ENCODE measurements around the gene ATP5F1E. TPM values are rescaled to one million over a fixed set of nuclear protein-coding genes. Genes with fewer than 3 reads are reported as not detected.
A peak's percentile ranks its signal among the peaks of the same experiment; 100 is the strongest.

The ATP5F1E gene
- total and polyA plus RNA-seq, 9 of the 15 experiments (the other 6 are each of a cell fraction or from before 2014, with no cell fraction given) = 60.3 to 162 (median 113) TPM

DNA sequence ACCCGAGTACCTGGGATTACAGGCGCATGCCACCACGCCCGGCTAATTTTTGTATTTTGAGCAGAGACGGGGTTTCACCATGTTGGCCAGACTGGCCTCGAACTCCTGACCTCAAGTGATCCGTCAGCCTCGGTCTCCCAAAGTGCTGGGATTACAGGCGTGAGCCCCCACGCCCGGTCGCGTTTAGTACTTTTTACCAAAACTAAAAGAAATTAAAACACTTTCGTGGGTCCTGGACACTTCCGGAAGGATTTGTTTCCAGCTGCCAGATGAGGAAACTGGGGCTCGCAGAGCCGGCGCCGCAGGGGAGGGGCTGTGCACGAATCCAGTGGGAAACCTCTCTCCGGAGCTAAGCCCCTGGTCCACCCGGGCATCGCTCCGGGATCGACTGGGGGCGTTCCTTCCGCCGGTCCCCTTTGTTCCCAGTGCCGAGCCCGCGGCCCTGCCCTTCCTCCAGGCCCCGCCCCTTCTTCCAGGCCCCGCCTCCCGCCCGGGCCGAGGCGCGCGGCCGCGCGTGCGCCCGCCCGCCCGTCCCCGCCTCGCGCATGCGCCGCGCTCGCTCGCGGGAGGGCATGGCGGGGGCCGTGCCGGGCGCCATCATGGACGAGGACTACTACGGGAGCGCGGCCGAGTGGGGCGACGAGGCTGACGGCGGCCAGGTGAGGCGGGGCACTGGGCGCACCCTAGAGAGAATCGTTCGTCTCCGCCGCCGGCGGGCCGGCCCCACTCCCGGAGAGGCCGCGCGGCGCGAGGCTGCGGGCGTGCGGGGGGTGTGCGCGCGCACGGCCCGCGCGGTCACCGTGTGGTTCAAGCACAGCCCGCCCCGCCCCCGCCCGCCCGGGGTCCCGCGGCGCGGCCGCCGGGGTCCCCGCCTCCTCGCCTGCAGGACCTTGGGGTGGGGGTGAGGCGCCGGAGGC lies 51.2 kb downstream of the ATP5F1E start, which contains the start of gene NELFCD (continued):
- TF ChIP-seq ZNF668 (CRISPR knock-in tag; IDR thresholded peaks at IDR 0.05) (0 out of 2 replicates have a peak, but pooled peaks have one; percentile 41), ZNF644 (tag; IDR thresholded peaks at IDR 0.05; ENCODE audit: low read depth) (peak; percentile 77; the same call in 1 of the 2 replicates), MTF1 (CRISPR knock-in tag; IDR thresholded peaks at IDR 0.05; ENCODE audit: borderline replicate concordance) (no peak), MXI1 (IDR thresholded peaks at IDR 0.05; ENCODE audit: low read depth, low read length) (no peak), XRCC5 (IDR thresholded peaks at IDR 0.05; ENCODE audit: low read depth, low read length) (no peak), EP400 (IDR thresholded peaks at IDR 0.05) (peak; percentile 34; the same call in 1 of the 2 replicates), GATAD2B (IDR thresholded peaks at IDR 0.05; ENCODE audit: borderline replicate concordance) (0 out of 2 replicates have a peak, but pooled peaks have one; percentile 67)

DNA sequence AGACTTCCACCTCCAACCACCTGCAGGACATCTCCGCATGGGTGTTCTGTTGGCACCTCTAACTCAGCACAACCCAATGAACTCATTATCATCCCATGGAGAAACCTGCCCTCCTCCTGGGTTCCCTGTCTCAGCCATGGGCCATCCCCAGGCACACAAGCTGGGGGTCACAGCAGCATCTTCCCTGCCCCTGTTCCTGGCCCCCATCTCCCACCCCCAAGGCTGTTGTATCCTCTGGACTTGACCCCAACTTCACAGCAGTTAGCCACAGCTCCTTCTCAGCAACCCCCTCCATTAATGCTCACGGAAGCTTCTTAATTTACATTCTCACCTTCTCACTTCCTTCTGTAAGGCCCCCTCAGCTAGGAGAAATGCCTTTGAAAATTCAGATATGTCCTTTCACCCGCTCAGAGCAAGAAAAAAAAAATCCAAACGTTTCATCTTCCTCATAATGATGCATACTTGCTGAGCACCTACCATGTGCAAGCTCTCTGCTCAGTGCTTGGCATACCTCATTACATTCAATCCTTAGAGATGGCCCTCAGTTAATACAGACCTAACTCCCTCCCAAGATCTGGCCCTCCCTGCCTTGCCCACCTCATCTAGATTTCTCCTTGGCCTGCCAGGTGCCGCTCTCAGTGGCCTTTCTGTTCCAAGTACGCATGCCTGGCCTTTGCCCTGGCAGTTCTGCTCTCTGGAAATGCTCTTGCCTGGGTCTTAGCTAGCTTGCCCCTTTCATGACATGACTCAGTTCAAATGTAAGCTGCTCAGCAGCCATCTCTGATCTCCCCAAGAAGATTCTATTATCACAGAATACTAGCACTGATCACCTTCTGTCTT lies 53.6 kb downstream of the ATP5F1E start:
- FAIRE-seq = no peak
- no TSS peak for BruUV-seq (replicated peaks)
- no peak overlapping the region for H3K4me2 ChIP-seq (ENCODE audit: insufficient read depth, low read length)

More for the DNA sequence above, 53.6 kb downstream of the ATP5F1E start:
- peaks cover 8% of the 10 kb centered on the region; the same call in 1 of the 3 replicates for H3K36me3 ChIP-seq (ENCODE audit: control insufficient read depth, insufficient read depth, low read length)
- in situ Hi-C loops (cut with MboI) (loop anchor here (10.0 kb wide), 1 partner anchor 246 kb away; no protein-coding TSS in a partner anchor), intact Hi-C loops (cut with micrococcal nuclease) (no loop called here)
- no peak for ATAC-seq
- H2AFZ ChIP-seq (ENCODE audit: low read depth, low read length) = no peak overlapping the region
- TF ChIP-seq HMGN3 (IDR thresholded peaks at IDR 0.05; ENCODE audit: borderline replicate concordance, extremely low read depth, insufficient read length, low read depth, low read length) (no peak), L3MBTL2 (IDR thresholded peaks at IDR 0.05) (no peak), ZFP30 (CRISPR knock-in tag; IDR thresholded peaks at IDR 0.05; ENCODE audit: borderline replicate concordance) (no peak)
- no peaks in the 10 kb centered on the region for H3K27me3 ChIP-seq (ENCODE audit: control insufficient read depth in 2 of 2, insufficient read depth in 2 of 2, low read length in 2 of 2)
- no peak overlapping the region for H3K4me3 ChIP-seq
- no peak overlapping the region for H3K27ac ChIP-seq (ENCODE audit: extremely low read depth, low read depth, low read length)
- POLR2A ChIA-PET = interaction anchor here (0.8 to 1.3 kb wide), 3 partner anchors 10 to 19 kb away, joined by 3 to 6 read pairs (median 3); no protein-coding TSS in a partner anchor
- 63% methylated on average over 6 of the region's 6 CpGs for WGBS (ENCODE audit: insufficient coverage, low coverage, missing lambda C conversion rate)
- CTCF ChIA-PET (ENCODE audit: low intra/inter-chr PET ratio) = no interaction called here
- H3K9me3 ChIP-seq (replicated peaks; ENCODE audit: control insufficient read depth, insufficient read depth, low read depth, low read length) = no peaks in the 10 kb centered on the region
- peaks cover 11 to 19% of the 10 kb centered on the region in 2 experiments; a peak in 4 of 5 replicates for H3K4me1 ChIP-seq (replicated peaks in 1 of 2; ENCODE audit: control insufficient read depth in 2 of 2, insufficient read depth in 2 of 2, low read length in 2 of 2)
- 0 out of 2 replicates have a peak, but pooled peaks cover 5% of the 10 kb centered on the region for H4K20me1 ChIP-seq (replicated peaks; ENCODE audit: control insufficient read depth, insufficient read depth, low read length)
- no peaks in the 10 kb centered on the region for H3K9me1 ChIP-seq (ENCODE audit: control insufficient read depth, insufficient read depth, low read length)
- no peak for DNase-seq (ENCODE audit: extremely low read depth in 1 of 4, low spot score in 3 of 4)
- H3K9ac ChIP-seq (ENCODE audit: insufficient read depth in 1 of 2, low read depth in 2 of 2, low read length in 2 of 2) = no peak overlapping the region
- peaks cover 25% of the 10 kb centered on the region for H3K79me2 ChIP-seq (ENCODE audit: control insufficient read depth, insufficient read depth, low read length)
